SK-N-SH treated with all-trans-retinoic acid at 6 μM for 48 hours (cell line): Measurements from ENCODE around the gene CASP7.
"Not testable (repeated sequence)": the region's sequence is repeated elsewhere in the genome, so short reads cannot be mapped to it uniquely, and the experiment has no call there.

Source experiments
- ATAC-seq: fragments of 200-7000 bp; cut with Tn5 transposase; 3 replicates; pipeline ENCODE4 v1.9.1; 2020; ENCODE audit warnings: mild to moderate bottlenecking, moderate library complexity
- ARNTL ChIP-seq: fragments of 450-650 bp; formaldehyde crosslinking; IDR thresholded peaks from 2 replicates; pipeline ENCODE4 v1.5.0; 2020; ENCODE audit warnings: low read depth, mild to moderate bottlenecking, moderate library complexity, borderline replicate concordance
- BACH2 ChIP-seq: fragments of 250-450 bp; sonication (Bioruptor Pico); IDR thresholded peaks from 2 replicates; pipeline ENCODE4 v1.9.0; 2021; ENCODE audit warnings: mild to moderate bottlenecking, borderline replicate concordance
- CREB5 ChIP-seq: fragments of 250-450 bp; sonication (Bioruptor Pico); IDR thresholded peaks from 2 replicates; pipeline ENCODE4 v1.5.1; 2020; ENCODE audit warnings: low read depth, mild to moderate bottlenecking, moderate library complexity
- CSDC2 ChIP-seq: fragments of 250-450 bp; sonication (Bioruptor Pico); IDR thresholded peaks from 2 replicates; pipeline ENCODE4 v1.5.0; 2020; ENCODE audit warnings: mild to moderate bottlenecking, moderate library complexity
- CSRNP3 ChIP-seq: fragments of 250-450 bp; sonication (Bioruptor Pico); IDR thresholded peaks from 2 replicates; pipeline ENCODE4 v1.5.1; 2021; ENCODE audit warnings: mild to moderate bottlenecking, moderate library complexity
- ESRRG ChIP-seq: fragments of 250-450 bp; sonication (Bioruptor Pico); IDR thresholded peaks from 2 replicates; pipeline ENCODE4 v1.6.1; 2021; ENCODE audit warnings: mild to moderate bottlenecking
- GLIS3 ChIP-seq: fragments of 250-450 bp; sonication (Bioruptor Pico); IDR thresholded peaks from 2 replicates; pipeline ENCODE4 v1.5.0; 2020; ENCODE audit warnings: mild to moderate bottlenecking, moderate library complexity
- ISL1 ChIP-seq: fragments of 250-450 bp; sonication (Bioruptor Pico); IDR thresholded peaks from 2 replicates; pipeline ENCODE4 v2.1.2; 2022; ENCODE audit warnings: mild to moderate bottlenecking, moderate library complexity
- OSR1 ChIP-seq: fragments of 250-450 bp; sonication (Bioruptor Pico); IDR thresholded peaks from 2 replicates; pipeline ENCODE4 v1.8.0; 2022; ENCODE audit warnings: moderate library complexity, mild to moderate bottlenecking, inconsistent platforms
- POU6F1 ChIP-seq: fragments of 250-450 bp; sonication (Bioruptor Pico); IDR thresholded peaks from 2 replicates; pipeline ENCODE4 v1.8.0; 2021; ENCODE audit warnings: low read depth, mild to moderate bottlenecking, moderate library complexity, borderline replicate concordance
- PPARA ChIP-seq: fragments of 250-450 bp; sonication (Bioruptor Pico); IDR thresholded peaks from 2 replicates; pipeline ENCODE4 v1.5.0; 2020; ENCODE audit warnings: mild to moderate bottlenecking, borderline replicate concordance
- RARB ChIP-seq: fragments of 250-450 bp; sonication (Bioruptor Pico); IDR thresholded peaks from 2 replicates; pipeline ENCODE4 v1.8.0; 2021; ENCODE audit warnings: mild to moderate bottlenecking, moderate library complexity
- SNAI2 ChIP-seq: fragments of 250-450 bp; sonication (Bioruptor Pico); IDR thresholded peaks from 2 replicates; pipeline ENCODE4 v1.5.0; 2020; ENCODE audit warnings: mild to moderate bottlenecking, moderate library complexity
- TCF4 ChIP-seq: fragments of 250-450 bp; sonication (Bioruptor Pico); IDR thresholded peaks from 2 replicates; pipeline ENCODE4 v1.8.0; 2021; ENCODE audit warnings: mild to moderate bottlenecking, moderate library complexity, borderline replicate concordance
- TOX ChIP-seq: fragments of 250-450 bp; sonication (Bioruptor Pico); IDR thresholded peaks from 2 replicates; pipeline ENCODE4 v1.8.0; 2021; ENCODE audit warnings: mild to moderate bottlenecking, moderate library complexity, borderline replicate concordance
- TSHZ2 ChIP-seq: fragments of 250-450 bp; sonication (Bioruptor Pico); IDR thresholded peaks from 2 replicates; pipeline ENCODE4 v1.5.0; 2020; ENCODE audit warnings: mild to moderate bottlenecking, moderate library complexity
- ZC3H10 ChIP-seq: fragments of 250-450 bp; sonication (Bioruptor Pico); IDR thresholded peaks from 2 replicates; pipeline ENCODE4 v1.5.1; 2021; ENCODE audit warnings: mild to moderate bottlenecking, moderate library complexity
- ZFP3 ChIP-seq: fragments of 250-450 bp; sonication (Bioruptor Pico); IDR thresholded peaks from 2 replicates; pipeline ENCODE4 v1.5.0; 2020; ENCODE audit warnings: mild to moderate bottlenecking, moderate library complexity
- ZFP30 ChIP-seq: fragments of 450-650 bp; formaldehyde crosslinking; IDR thresholded peaks from 2 replicates; pipeline ENCODE4 v1.5.0; 2022; ENCODE audit warnings: mild to moderate bottlenecking, moderate library complexity
- ZNF565 ChIP-seq: fragments of 450-650 bp; formaldehyde crosslinking; conservative IDR thresholded peaks from 2 replicates; pipeline ENCODE4 v1.5.0; 2020; ENCODE audit warnings: low read depth, mild to moderate bottlenecking, moderate library complexity
- ZNF70 ChIP-seq: fragments of 450-650 bp; formaldehyde crosslinking; IDR thresholded peaks from 2 replicates; pipeline ENCODE4 v1.5.0; 2020; ENCODE audit warnings: mild to moderate bottlenecking, moderate library complexity
- ZNF8 ChIP-seq: fragments of 450-650 bp; formaldehyde crosslinking; IDR thresholded peaks from 2 replicates; pipeline ENCODE4 v1.5.0; 2020; ENCODE audit warnings: mild to moderate bottlenecking, moderate library complexity

CASP7 gene

GRCh38 chr10:113650172-113650571, 29.5 kb upstream of the CASP7 start:
- no peak for TF ChIP-seq TOX
- no peak for TF ChIP-seq POU6F1 (CRISPR knock-in tag)
- TF ChIP-seq PPARA (CRISPR knock-in tag), result no peak
- TF ChIP-seq ZNF8 (CRISPR knock-in tag), result no peak
- TF ChIP-seq CSRNP3 (CRISPR knock-in tag), result no peak
- no peak for TF ChIP-seq ARNTL
- no peak for TF ChIP-seq CSDC2 (CRISPR knock-in tag)
- no peak for TF ChIP-seq ZFP30 (CRISPR knock-in tag)
- TF ChIP-seq ZNF70, result no peak
- no peak for TF ChIP-seq ZFP3 (CRISPR knock-in tag)
- no peak for TF ChIP-seq OSR1 (CRISPR knock-in tag)
- ATAC-seq, result no peak

GRCh38 chr10:113651021-113651420, 28.7 kb upstream of the CASP7 start:
- no peak for TF ChIP-seq CSRNP3 (CRISPR knock-in tag)
- no peak for TF ChIP-seq OSR1 (CRISPR knock-in tag)
- no peak for TF ChIP-seq ZNF70
- TF ChIP-seq TSHZ2 (CRISPR knock-in tag), result no peak
- no peak for TF ChIP-seq ARNTL
- TF ChIP-seq TCF4 (CRISPR knock-in tag), result no peak
- no peak for TF ChIP-seq ZC3H10 (CRISPR knock-in tag)
- TF ChIP-seq SNAI2, result no peak
- no peak for TF ChIP-seq ISL1
- TF ChIP-seq BACH2 (CRISPR knock-in tag), result no peak
- TF ChIP-seq TOX, result no peak
- no peak for TF ChIP-seq RARB (CRISPR knock-in tag)
- TF ChIP-seq ZFP3 (CRISPR knock-in tag), result no peak
- no peak for ATAC-seq

- TF ChIP-seq ISL1, result no peak
- no peak for TF ChIP-seq TSHZ2 (CRISPR knock-in tag)
- no peak for TF ChIP-seq TOX
- TF ChIP-seq GLIS3 (CRISPR knock-in tag), result no peak
- TF ChIP-seq ZNF565 (CRISPR knock-in tag), result no peak
- TF ChIP-seq ESRRG, result no peak
- TF ChIP-seq CREB5 (CRISPR knock-in tag), result no peak
- no peak for TF ChIP-seq PPARA (CRISPR knock-in tag)
- no peak for TF ChIP-seq ZC3H10 (CRISPR knock-in tag)
- no peak for TF ChIP-seq ZFP3 (CRISPR knock-in tag)
- ATAC-seq, result no peak
Observed at GRCh38 chr10:113651898-113652297, 27.8 kb upstream of the CASP7 start.

- ATAC-seq, result not testable (repeated sequence)
Observed at GRCh38 chr10:113652456-113652855, 27.3 kb upstream of the CASP7 start.
